Measurements from ENCODE around the gene ASTL.
A peak's percentile ranks its signal among the peaks of the same experiment; 100 is the strongest.

ASTL gene

GRCh38 chr2:96153291-96153713, 15.0 kb upstream of the ASTL start:
- no peak overlapping the region for H3K27ac ChIP-seq
- TF ChIP-seq ZFX (IDR thresholded peaks at IDR 0.05) (no peak), CTCF (conservative IDR thresholded peaks at IDR 0.05) (no peak)

- H3K27ac ChIP-seq, result no peak overlapping the region
Observed at GRCh38 chr2:96152304-96153161, 14.2 kb upstream of the ASTL start.

GRCh38 chr2:96151595-96152303, 13.4 kb upstream of the ASTL start:
- no peak for TF ChIP-seq CTCF (conservative IDR thresholded peaks at IDR 0.05)
- TF ChIP-seq ZFX (IDR thresholded peaks at IDR 0.05), result no peak
- no peak overlapping the region for H3K27ac ChIP-seq

More at GRCh38 chr2:96152304-96153161, 14.2 kb upstream of the ASTL start:
- TF ChIP-seq CTCF (conservative IDR thresholded peaks at IDR 0.05), result no peak
- no peak for TF ChIP-seq ZFX (IDR thresholded peaks at IDR 0.05)

- H3K27ac ChIP-seq, result no peak overlapping the region
- TF ChIP-seq ZFX (IDR thresholded peaks at IDR 0.05) (no peak), CTCF (conservative IDR thresholded peaks at IDR 0.05) (no peak)
Observed at GRCh38 chr2:96150791-96151594, 12.7 kb upstream of the ASTL start.

- H3K27ac ChIP-seq, result no peak overlapping the region
- TF ChIP-seq CTCF (conservative IDR thresholded peaks at IDR 0.05) (no peak), ZFX (IDR thresholded peaks at IDR 0.05) (no peak)
Observed at GRCh38 chr2:96150007-96150640, 11.8 kb upstream of the ASTL start.

GRCh38 chr2:96148410-96149217, 10.3 kb upstream of the ASTL start:
- H3K27ac ChIP-seq, result peak overlapping the region; percentile 96
- TF ChIP-seq ZFX (IDR thresholded peaks at IDR 0.05) (no peak), CTCF (conservative IDR thresholded peaks at IDR 0.05) (no peak)
